ENCODE measurements around the gene TERC.

TERC gene

DNA sequence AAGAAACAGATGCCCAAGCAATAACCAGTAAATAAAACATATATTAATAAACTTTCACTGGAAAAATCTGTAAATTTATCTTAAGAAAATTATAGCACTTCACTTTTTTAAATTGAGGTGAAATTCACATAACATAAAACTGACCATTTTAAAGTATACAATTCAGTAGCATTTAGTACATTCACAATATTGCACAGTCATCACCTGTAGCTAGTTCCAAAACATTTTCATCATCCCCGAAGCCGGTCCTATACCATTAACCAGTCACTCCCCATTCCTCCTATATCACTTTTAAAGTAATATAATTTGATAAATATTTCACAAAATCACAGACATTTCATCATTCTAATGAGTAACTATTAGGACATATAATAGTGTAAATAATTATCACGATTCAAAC lies 39.8 kb upstream of the TERC start:
- TF ChIP-seq CTCF (conservative IDR thresholded peaks at IDR 0.05; ENCODE audit: low read depth, low read length) = no peak
- DNase-seq (ENCODE audit: low read depth) = no peak
- H3K4me3 ChIP-seq (ENCODE audit: low read depth, low read length) = no peak overlapping the region

GRCh38 chr3:169792359-169792758 lies 27.5 kb upstream of the TERC start:
- DNase-seq (ENCODE audit: low read depth) = no peak
- no peak for TF ChIP-seq CTCF (conservative IDR thresholded peaks at IDR 0.05; ENCODE audit: low read depth, low read length)
- H3K4me3 ChIP-seq (ENCODE audit: low read depth, low read length) = no peak overlapping the region

GRCh38 chr3:169790687-169791429 lies 26.0 kb upstream of the TERC start:
- H3K4me3 ChIP-seq (ENCODE audit: low read depth, low read length) = no peak overlapping the region
- DNase-seq (ENCODE audit: low read depth) = peak; percentile 25
- no peak for TF ChIP-seq CTCF (conservative IDR thresholded peaks at IDR 0.05; ENCODE audit: low read depth, low read length)

GRCh38 chr3:169790219-169790618 lies 25.4 kb upstream of the TERC start:
- TF ChIP-seq CTCF (conservative IDR thresholded peaks at IDR 0.05; ENCODE audit: low read depth, low read length) = no peak
- H3K4me3 ChIP-seq (ENCODE audit: low read depth, low read length) = no peak overlapping the region
- no peak for DNase-seq (ENCODE audit: low read depth)

DNA sequence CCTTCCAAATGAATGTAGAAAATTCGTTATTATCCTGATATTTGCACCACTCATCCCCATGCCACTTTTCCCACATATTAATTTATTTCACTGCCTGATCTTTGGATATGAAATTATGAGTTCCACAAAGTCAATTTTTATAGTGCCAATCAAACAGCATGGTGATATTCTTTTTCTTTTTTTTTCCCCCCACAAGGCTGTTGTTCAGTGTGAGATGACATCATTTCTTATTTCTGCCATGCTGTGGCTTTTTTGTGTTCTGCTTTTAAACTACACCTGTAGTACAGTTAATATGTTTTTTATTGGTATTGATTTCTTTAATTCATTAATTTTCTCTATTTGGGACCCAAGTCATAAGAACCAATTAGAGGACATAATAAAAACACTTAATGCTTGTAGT lies 22.9 kb upstream of the TERC start:
- no peak for TF ChIP-seq CTCF (conservative IDR thresholded peaks at IDR 0.05; ENCODE audit: low read depth, low read length)
- no peak overlapping the region for H3K4me3 ChIP-seq (ENCODE audit: low read depth, low read length)
- DNase-seq (ENCODE audit: low read depth) = no peak

- DNase-seq (ENCODE audit: low read depth) = no peak
- no peak overlapping the region for H3K4me3 ChIP-seq (ENCODE audit: low read depth, low read length)
- TF ChIP-seq CTCF (conservative IDR thresholded peaks at IDR 0.05; ENCODE audit: low read depth, low read length) = no peak
Observed at GRCh38 chr3:169787120-169787519, 22.3 kb upstream of the TERC start.

GRCh38 chr3:169781209-169781855 lies 16.5 kb upstream of the TERC start:
- TF ChIP-seq CTCF (conservative IDR thresholded peaks at IDR 0.05; ENCODE audit: low read depth, low read length) = no peak
- no peak for DNase-seq (ENCODE audit: low read depth)
- H3K4me3 ChIP-seq (ENCODE audit: low read depth, low read length) = no peak overlapping the region
